GM21447 (cell line): Measurements from ENCODE around the gene CHADL.
A peak's percentile ranks its signal among the peaks of the same experiment; 100 is the strongest.
"Not testable (repeated sequence)": the region's sequence is repeated elsewhere in the genome, so short reads cannot be mapped to it uniquely, and the experiment has no call there.

Experiments
- ATAC-seq: cut with Tn5 transposase; IDR thresholded peaks from one replicate; pipeline ENCODE4 v1.9.1; 2021; ENCODE audit not compliant: unreplicated experiment

Gene CHADL

GRCh38 chr22:41197038-41197972 is 43.4 kb downstream of the CHADL start:
- ATAC-seq, result peak; percentile 71

DNA sequence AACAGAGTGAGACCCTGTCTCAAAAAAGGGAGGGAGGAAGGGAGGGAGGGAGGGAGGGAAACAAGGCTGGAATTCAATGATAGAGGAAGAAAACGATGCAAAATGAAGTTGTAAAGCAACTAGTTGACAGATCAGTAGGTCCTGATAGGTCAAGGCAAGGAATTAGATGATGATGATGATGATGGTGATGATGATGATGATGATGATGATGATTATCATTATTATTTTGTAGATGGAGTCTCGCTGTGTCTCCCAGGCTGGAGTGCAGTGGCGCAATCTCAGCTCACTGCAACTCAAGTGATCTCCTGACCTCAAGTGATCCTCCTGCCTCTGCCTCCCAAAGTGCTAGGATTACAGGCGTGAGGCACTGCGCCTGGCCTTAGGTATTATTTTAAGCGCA is 46.9 kb downstream of the CHADL start:
- no peak for ATAC-seq

DNA sequence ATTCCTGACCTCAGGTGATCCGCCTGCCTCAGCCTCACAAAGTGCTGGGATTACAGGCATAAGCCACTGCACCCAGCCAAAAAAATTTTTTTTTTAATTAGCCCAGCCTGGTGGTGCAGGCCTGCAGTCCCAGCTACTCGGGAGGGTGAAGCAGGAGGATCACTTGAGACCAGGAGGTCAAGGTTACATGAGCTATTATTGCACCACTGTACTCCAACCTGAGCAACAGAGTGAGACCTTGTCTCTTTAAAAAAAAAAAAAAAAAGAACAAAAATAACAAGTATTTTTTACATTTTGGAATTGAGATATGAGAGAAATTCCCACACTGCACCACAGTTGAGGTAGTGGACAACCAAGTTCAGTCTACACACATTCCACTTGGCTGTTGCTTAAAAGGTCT is 49.3 kb downstream of the CHADL start:
- ATAC-seq, result no peak

DNA sequence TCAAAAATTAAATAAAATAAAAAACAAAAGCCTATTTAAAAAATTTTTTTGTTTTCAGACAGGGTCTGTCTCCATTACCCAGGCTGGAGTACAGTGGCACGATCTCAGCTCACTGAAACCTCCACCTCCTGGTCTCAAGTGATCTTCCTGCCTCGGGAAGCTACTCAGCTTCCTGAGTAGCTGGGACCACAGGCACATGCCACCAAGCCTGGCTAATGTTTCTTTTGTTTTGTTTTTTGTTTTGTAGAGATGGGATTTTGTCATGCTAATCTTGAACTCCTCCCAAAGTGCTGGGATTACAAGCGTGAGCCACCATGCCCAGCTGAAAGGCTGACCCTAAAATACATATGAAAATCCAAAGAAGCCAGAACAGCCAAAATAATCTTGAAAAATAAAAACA is 56.1 kb downstream of the CHADL start:
- ATAC-seq, result no peak

- no peak for ATAC-seq
Measured at GRCh38 chr22:41181349-41182241, 59.1 kb downstream of the CHADL start.

- no peak for ATAC-seq
Measured at GRCh38 chr22:41180926-41181325, 59.8 kb downstream of the CHADL start.

- ATAC-seq, result not testable (repeated sequence)
Measured at GRCh38 chr22:41180362-41180761, 60.4 kb downstream of the CHADL start.
